Panc1 (cell line): ENCODE data around the gene ZNF254. TPM values are rescaled to one million over a fixed set of nuclear protein-coding genes. Genes with fewer than 3 reads are reported as not detected.

Experiments
- ATAC-seq: fragments of 200-7000 bp; cut with Tn5 transposase; 2 replicates; pipeline ENCODE4 v1.9.1; 2020; ENCODE audit warnings: mild to moderate bottlenecking, moderate library complexity
- BruUV-seq: library from RNA; stranded (reverse); fragments of 400-500 nt; replicated peaks from 2 replicates; lab custom pipeline; 2021; lab: Mats Ljungman, UMichigan
- CTCF ChIA-PET: fragments of 300-600 bp; sonication (Branson Sonifier 250); formaldehyde crosslinking; loops from one replicate; lab custom pipeline; 2022; ENCODE audit warnings: antibody characterized with exemption; lab: Charles Lee
- POLR2A ChIA-PET: fragments of 300-600 bp; sonication (Branson Sonifier 250); formaldehyde crosslinking; loops from one replicate; lab custom pipeline; 2022; ENCODE audit warnings: antibody characterized with exemption; lab: Charles Lee
- DNase-seq: peaks from one replicate; pipeline ENCODE4 v3.0.0-alpha.2; 2010; ENCODE audit warnings: low read depth, low spot score
- H3K27ac ChIP-seq: 2 replicates; pipeline ENCODE4 v1.5.1; 2011; ENCODE audit warnings: mild to moderate bottlenecking, low read length, inconsistent platforms
- H3K27me3 ChIP-seq: fragments of 200-500 bp; sonication (Bioruptor generic); 2 replicates; pipeline ENCODE4 v1.6.0; 2014; ENCODE audit warnings: low read length, inconsistent platforms; ENCODE audit not compliant: control insufficient read depth, insufficient read depth
- H3K36me3 ChIP-seq: fragments of 200-500 bp; sonication (Bioruptor generic); 2 replicates; pipeline ENCODE4 v1.5.1; 2014; ENCODE audit warnings: inconsistent platforms, mild to moderate bottlenecking, low read length, moderate library complexity; ENCODE audit not compliant: control insufficient read depth, insufficient read depth
- H3K4me1 ChIP-seq: 2 replicates; pipeline ENCODE4 v1.5.1; 2011; ENCODE audit warnings: inconsistent platforms, mild to moderate bottlenecking, low read length, moderate library complexity; ENCODE audit not compliant: control insufficient read depth, insufficient read depth
- H3K4me3 ChIP-seq, 2 experiments: 2 replicates each; pipeline ENCODE4 v1.5.1; 2011 to 2012; ENCODE audit warnings: low read depth in 2 of 2, low read length in 2 of 2, mild to moderate bottlenecking in 2 of 2, inconsistent platforms in 1 of 2, moderate library complexity in 1 of 2
- H3K9me3 ChIP-seq: fragments of 200-500 bp; sonication (Bioruptor generic); 2 replicates; pipeline ENCODE4 v1.5.1; 2014; ENCODE audit warnings: low read depth, mild to moderate bottlenecking, inconsistent platforms, low read length, moderate library complexity; ENCODE audit not compliant: control insufficient read depth, insufficient read depth
- CTCF ChIP-seq: fragments of 450-650 bp; IDR thresholded peaks from 2 replicates; pipeline ENCODE4 v1.5.1; 2017; ENCODE audit warnings: mild to moderate bottlenecking
- POLR2AphosphoS5 ChIP-seq: IDR thresholded peaks from 2 replicates; pipeline ENCODE4 v1.6.1; 2012; ENCODE audit warnings: mild to moderate bottlenecking, low read depth, low read length, moderate library complexity
- REST ChIP-seq, 2 experiments: IDR thresholded peaks; 2 replicates each; pipeline ENCODE4 v1.6.1; 2011 to 2012; ENCODE audit warnings: low read depth in 2 of 2, control low read depth in 1 of 2, low read length in 1 of 2, mild to moderate bottlenecking in 1 of 2, moderate library complexity in 1 of 2; ENCODE audit not compliant: insufficient read depth in 1 of 2
- SIN3A ChIP-seq: IDR thresholded peaks from 2 replicates; pipeline ENCODE4 v1.6.1; 2012; ENCODE audit warnings: low read depth, mild to moderate bottlenecking, low read length, moderate library complexity, borderline replicate concordance; ENCODE audit not compliant: insufficient read depth
- TCF7L2 ChIP-seq: IDR thresholded peaks from 2 replicates; pipeline ENCODE4 v1.6.1; 2011; ENCODE audit warnings: mild to moderate bottlenecking, low read depth, low read length, inconsistent platforms
- in situ Hi-C: cut with HindIII; loops from 2 replicates; pipeline ENCODE4 v1.10.0; 2016; ENCODE audit warnings: low sequenced_read_pairs, low pct_unique_long_range_greater_than_20kb
- intact Hi-C: fragments of 100-400 bp; cut with micrococcal nuclease; formaldehyde crosslinking; loops from one replicate; pipeline ENCODE4 v1.10.0; 2022; ENCODE audit not compliant: unreplicated experiment
- total RNA-seq: library from RNA; stranded (reverse); gene quantifications from one replicate; pipeline ENCODE4 v1.2.1, GENCODE V29; 2021; ENCODE audit not compliant: unreplicated experiment

Gene ZNF254
- total RNA-seq, 1 experiment from 2014 or later, result 12.1 TPM

- Histone ChIP-seq H3K9me3 (no peaks in the 10 kb centered on the region; the same call in 1 of the 2 replicates), H3K4me3 (no peak overlapping the region), H3K4me1 (no peaks in the 10 kb centered on the region), H3K27me3 (no peaks in the 10 kb centered on the region), H3K36me3 (no peaks in the 10 kb centered on the region), H3K27ac (no peak overlapping the region)
- in situ Hi-C loops, result no loop called here
- intact Hi-C loops, result no loop called here
- TF ChIP-seq SIN3A (no peak), POLR2AphosphoS5 (no peak), CTCF (no peak), TCF7L2 (no peak), REST (IDR thresholded peaks at IDR 0.05; ENCODE audit: insufficient read depth in 1 of 2, low read depth in 2 of 2, low read length in 1 of 2) (no peak)
- no peak for ATAC-seq
- DNase-seq, result no peak
- ChIA-PET POLR2A (no interaction called here), CTCF (no interaction called here)
- no TSS peak for BruUV-seq
These were observed 55.8 kb downstream of the ZNF254 start for GRCh38 chr19:24142771-24143170.

- H3K27ac ChIP-seq, result no peak overlapping the region
- POLR2A ChIA-PET, result no interaction called here
- no TSS peak for BruUV-seq
- TF ChIP-seq REST (IDR thresholded peaks at IDR 0.05; ENCODE audit: insufficient read depth in 1 of 2, low read depth in 2 of 2, low read length in 1 of 2) (no peak), CTCF (peak; percentile 48)
- no peaks in the 10 kb centered on the region for H3K4me1 ChIP-seq
- no peak for DNase-seq
- no peaks in the 10 kb centered on the region for H3K27me3 ChIP-seq
- H3K36me3 ChIP-seq, result no peaks in the 10 kb centered on the region
- H3K9me3 ChIP-seq, result peaks cover 2% of the 10 kb centered on the region; the same call in 1 of the 2 replicates
- in situ Hi-C loops (no loop called here), intact Hi-C loops (no loop called here)
- no peak overlapping the region for H3K4me3 ChIP-seq
- CTCF ChIA-PET, result interaction anchor here (0.6 kb wide), 1 partner anchor 25 kb away, joined by 3 read pairs; no protein-coding TSS in a partner anchor
- ATAC-seq, result no peak
These were observed 72.7 kb downstream of the ZNF254 start for GRCh38 chr19:24159707-24160106.
